Psoas muscle (tissue), 8 donors: Measurements from ENCODE around the gene PAX2. TPM values are rescaled to one million over a fixed set of nuclear protein-coding genes. Genes with fewer than 3 reads are reported as not detected.

ENCODE experiments used
- ATAC-seq, 4 donors: fragments of 200-7000 bp; cut with Tn5 transposase; one replicate each; pipeline ENCODE4 v1.9.1; 2020; ENCODE audit warnings: moderate library complexity in 3 of 4, mild to moderate bottlenecking in 2 of 4
- DNase-seq, 2 donors: peaks; one replicate each; pipeline ENCODE4 v3.0.0-alpha.2; 2020
- H3K27ac ChIP-seq: fragments of 200-600 bp; one replicate; pipeline ENCODE4 v1.8.0; 2022
- H3K27me3 ChIP-seq, 3 donors: fragments of 200-600 bp in 1 of 3; one replicate each; pipeline versions ENCODE4 v1.6.1 to v1.8.0; 2013 to 2022; ENCODE audit warnings: low read length in 2 of 3, mild to moderate bottlenecking in 2 of 3, moderate library complexity in 1 of 3; ENCODE audit not compliant: insufficient read depth in 3 of 3
- H3K36me3 ChIP-seq, 2 donors: fragments of 200-600 bp in 1 of 2; one replicate each; pipeline versions ENCODE4 v1.6.1 to v1.8.0; 2013 to 2022; ENCODE audit warnings: low read depth in 1 of 2, mild to moderate bottlenecking in 1 of 2, moderate library complexity in 1 of 2; ENCODE audit not compliant: insufficient read depth in 1 of 2
- H3K4me1 ChIP-seq: fragments of 200-600 bp; one replicate; pipeline ENCODE4 v1.8.0; 2022
- H3K4me3 ChIP-seq: fragments of 200-600 bp; one replicate; pipeline ENCODE4 v1.8.0; 2022; ENCODE audit warnings: mild to moderate bottlenecking
- H3K9me3 ChIP-seq: fragments of 200-600 bp; one replicate; pipeline ENCODE4 v1.8.0; 2022
- CTCF ChIP-seq: fragments of 200-600 bp; IDR thresholded peaks from one replicate; pipeline ENCODE4 v1.8.0; 2022; ENCODE audit warnings: antibody characterized with exemption
- WGBS, 3 donors: extraction: QIAGEN DNeasy Blood & Tissue Kit; methylation state at CpG; one replicate each; pipeline versions ENCODE4 v1.1.6 to v1.1.7; 2013; 5-methylcytosine and 5-hydroxymethylcytosine counted together
- intact Hi-C, 2 donors: fragments of 100-400 bp; cut with DNase I; formaldehyde crosslinking; loops; one replicate each; pipeline versions ENCODE4 v1.11.0 to v1.14.2; 2022
- polyA plus RNA-seq, 3 donors: library from polyadenylated mRNA; stranded (reverse); fragments of 200-250 nt; gene quantifications; one replicate each; pipeline ENCODE4 v1.2.3, GENCODE V29; 2013
- total RNA-seq, 4 donors: library from RNA; stranded (reverse); fragmentation: NEBNext Ultra II Directional in 2 of 4; extraction: Animal tissue kit (Norgen Biotek cat#: 25700) in 2 of 4; gene quantifications; one replicate each; pipeline versions ENCODE4 v1.2.1 to v1.2.4, GENCODE V29; 2021 to 2023
- donor health status: healthy with polysubstance abuse.
- donor health status: DM: no; HTN: no; CAD: no; lungs with moderate emphysema.
- donor health status: Bipolar disorder and iron deficiency.
- donor health status: healthy.
- donor health status: DM: yes; HTN: yes; CAD: no.
- donor health status: DM: no; HTN: no; CAD: no.
- donor health status: DM: no; HTN: no; CAD: no.
- donor health status: DM: yes; HTN: yes; CAD: no.

The PAX2 gene
- total and polyA plus RNA-seq, 7 donors, result not detected

- peaks cover 0 to 28% (median 2%) of the 10 kb centered on the region in 3 donors for H3K27me3 ChIP-seq
- no peak overlapping the region for H3K4me3 ChIP-seq
- no peaks in the 10 kb centered on the region for H3K4me1 ChIP-seq
- DNase-seq, result no peak
- H3K9me3 ChIP-seq, result no peaks in the 10 kb centered on the region
- H3K27ac ChIP-seq, result no peak overlapping the region
- TF ChIP-seq CTCF, result no peak
- no peaks in the 10 kb centered on the region for H3K36me3 ChIP-seq
- intact Hi-C loops, result loop anchor here (5.0 to 10.0 kb wide), 5 partner anchors 203 to 541 kb away; partner anchors contain the start of gene PKD2L1 (in 1 of the 2)
- ATAC-seq, result no peak
- 61 to 74% (median 62%) methylated on average over 5 of the region's 5 CpGs for WGBS, 3 donors
These were observed 130.2 kb downstream of the PAX2 start for GRCh38 chr10:100875484-100876166.

GRCh38 chr10:100876585-100877460 is 131.4 kb downstream of the PAX2 start:
- 65 to 66% (median 66%) methylated on average over 24 of the region's 24 CpGs for WGBS, 3 donors
- no peaks in the 10 kb centered on the region for H3K36me3 ChIP-seq
- intact Hi-C loops, result loop anchor here (5.0 to 10.0 kb wide), 5 partner anchors 205 to 542 kb away; partner anchors contain the start of gene PKD2L1 (in 1 of the 2)
- H3K9me3 ChIP-seq, result no peaks in the 10 kb centered on the region
- H3K4me3 ChIP-seq, result no peak overlapping the region
- no peak for TF ChIP-seq CTCF
- no peak overlapping the region for H3K27ac ChIP-seq
- no peaks in the 10 kb centered on the region for H3K4me1 ChIP-seq
- peaks cover 0 to 31% (median 2%) of the 10 kb centered on the region in 3 donors for H3K27me3 ChIP-seq
- ATAC-seq (no peak), DNase-seq (no peak)

GRCh38 chr10:100877461-100877850 is 132.1 kb downstream of the PAX2 start:
- intact Hi-C loops, result loop anchor here (5.0 to 10.0 kb wide), 5 partner anchors 205 to 543 kb away; partner anchors contain the start of gene PKD2L1 (in 1 of the 2)
- peaks cover 0 to 31% (median 2%) of the 10 kb centered on the region in 3 donors for H3K27me3 ChIP-seq

More at GRCh38 chr10:100877461-100877850, 132.1 kb downstream of the PAX2 start:
- H3K4me3 ChIP-seq, result no peak overlapping the region
- no peaks in the 10 kb centered on the region for H3K4me1 ChIP-seq
- ATAC-seq (no peak), DNase-seq (no peak)
- no peaks in the 10 kb centered on the region for H3K36me3 ChIP-seq
- no peak overlapping the region for H3K27ac ChIP-seq
- H3K9me3 ChIP-seq, result no peaks in the 10 kb centered on the region
- WGBS, 3 donors, result 89 to 90% (median 90%) methylated on average over 9 to 11 of the region's 11 CpGs
- no peak for TF ChIP-seq CTCF
